Measurements from ENCODE around the gene ELL2.
"Not testable (repeated sequence)": the region's sequence is repeated elsewhere in the genome, so short reads cannot be mapped to it uniquely, and the experiment has no call there.

The ELL2 gene

DNA sequence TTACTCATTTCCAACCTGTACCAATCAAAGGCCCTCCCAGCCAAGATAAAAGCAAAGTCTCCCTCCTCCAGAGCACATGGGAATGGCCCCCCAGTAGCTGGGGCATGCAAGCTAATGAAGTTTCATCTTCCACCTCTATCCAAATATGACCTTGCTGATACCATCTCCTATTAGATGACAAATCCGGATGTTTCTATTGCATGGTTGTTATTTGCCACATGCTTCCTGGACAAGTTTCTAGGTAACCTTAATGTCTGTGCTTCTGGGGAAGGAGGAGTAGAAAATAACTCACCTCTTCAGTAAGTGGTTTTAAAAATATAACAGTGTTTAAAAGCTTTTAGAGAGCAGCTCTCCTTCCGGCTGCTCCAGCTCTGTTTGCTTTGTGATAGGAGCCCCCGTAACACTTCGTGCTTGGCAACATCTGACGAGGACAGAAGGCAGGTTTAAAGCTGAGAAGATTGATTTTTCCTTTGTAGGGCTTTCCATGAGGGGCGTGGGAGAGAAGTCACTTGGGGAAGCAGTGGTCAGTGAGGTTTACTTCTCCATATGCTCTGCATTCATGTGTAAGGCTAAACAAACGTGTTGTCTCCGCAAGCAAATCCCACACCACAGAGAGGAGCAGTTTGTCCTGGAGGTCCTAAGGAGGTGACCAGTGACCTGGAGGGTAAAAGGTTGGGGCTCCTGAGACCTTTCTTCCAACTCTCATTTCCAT lies 98.8 kb downstream of the ELL2 start:
- no peak for DNase-seq (ENCODE audit: low read depth in 2 of 3, low spot score in 1 of 3)

DNA sequence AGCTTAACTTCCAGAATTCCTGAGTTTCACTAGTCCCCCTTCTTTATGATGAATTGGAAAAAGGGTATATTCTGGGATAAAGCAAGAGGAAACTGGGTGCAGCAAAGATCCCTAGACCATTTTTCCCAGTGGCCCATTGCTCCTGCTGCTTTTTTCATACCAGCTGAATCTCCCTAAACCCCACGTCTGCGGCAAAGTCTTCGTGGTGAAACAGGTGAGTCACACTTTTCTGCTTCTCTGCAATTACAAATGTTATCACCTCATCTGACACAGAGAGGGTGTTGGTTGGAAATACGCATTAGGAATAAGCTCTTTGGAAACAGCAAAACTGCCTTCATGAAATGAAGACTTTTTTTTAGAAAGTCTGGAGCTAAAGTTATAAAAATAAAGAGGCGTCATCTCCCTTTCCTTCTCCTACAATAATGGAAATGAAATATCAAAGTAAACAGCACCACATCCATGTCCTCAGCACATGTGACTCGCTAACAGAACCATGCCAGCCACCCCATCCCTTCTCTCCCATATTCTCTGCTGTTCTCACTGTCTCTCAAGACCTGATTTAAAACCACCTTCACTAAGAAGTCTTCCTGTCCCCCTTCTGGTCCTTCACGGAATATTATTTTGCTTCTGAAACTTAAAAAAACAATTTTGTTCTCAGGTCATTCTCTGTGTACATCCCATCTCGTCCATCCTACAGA lies 99.6 kb downstream of the ELL2 start:
- DNase-seq (ENCODE audit: low read depth in 2 of 3, low spot score in 1 of 3) = peak in 2 of 3 donors; percentile 25 to 31

- DNase-seq (ENCODE audit: low read depth in 2 of 3, low spot score in 1 of 3) = no peak
Observed at GRCh38 chr5:95861221-95861863, 100.3 kb downstream of the ELL2 start.

DNA sequence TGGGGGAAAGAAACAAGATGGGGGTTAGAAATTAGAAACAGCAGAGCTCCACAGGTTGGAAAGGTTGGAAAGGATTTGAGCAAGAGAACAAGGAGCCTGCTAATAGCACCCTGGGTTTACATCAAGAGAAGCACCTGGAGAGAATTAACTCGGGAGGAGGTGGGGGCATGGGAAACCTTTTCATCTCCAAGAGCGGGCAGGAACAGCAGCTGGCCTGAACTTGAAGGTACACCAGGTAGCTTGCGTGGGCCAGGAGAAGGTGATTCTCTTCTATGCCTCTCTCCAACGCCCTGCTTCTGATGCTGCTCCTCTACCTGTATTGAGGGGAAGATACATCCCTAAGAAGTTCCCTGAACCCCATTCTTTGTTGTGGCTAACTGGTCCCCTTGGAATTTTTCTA lies 102.0 kb downstream of the ELL2 start:
- no peak for DNase-seq (ENCODE audit: low read depth in 2 of 3, low spot score in 1 of 3)

- DNase-seq (ENCODE audit: low read depth in 2 of 3, low spot score in 1 of 3) = peak; percentile 90 to 95 (median 91)
Observed at GRCh38 chr5:95858661-95859595, 102.7 kb downstream of the ELL2 start.

GRCh38 chr5:95858023-95858461 lies 103.6 kb downstream of the ELL2 start:
- DNase-seq (ENCODE audit: low read depth in 2 of 3, low spot score in 1 of 3) = no peak

- no peak for DNase-seq (ENCODE audit: low read depth in 2 of 3, low spot score in 1 of 3)
Observed at GRCh38 chr5:95857185-95857945, 104.3 kb downstream of the ELL2 start.

DNA sequence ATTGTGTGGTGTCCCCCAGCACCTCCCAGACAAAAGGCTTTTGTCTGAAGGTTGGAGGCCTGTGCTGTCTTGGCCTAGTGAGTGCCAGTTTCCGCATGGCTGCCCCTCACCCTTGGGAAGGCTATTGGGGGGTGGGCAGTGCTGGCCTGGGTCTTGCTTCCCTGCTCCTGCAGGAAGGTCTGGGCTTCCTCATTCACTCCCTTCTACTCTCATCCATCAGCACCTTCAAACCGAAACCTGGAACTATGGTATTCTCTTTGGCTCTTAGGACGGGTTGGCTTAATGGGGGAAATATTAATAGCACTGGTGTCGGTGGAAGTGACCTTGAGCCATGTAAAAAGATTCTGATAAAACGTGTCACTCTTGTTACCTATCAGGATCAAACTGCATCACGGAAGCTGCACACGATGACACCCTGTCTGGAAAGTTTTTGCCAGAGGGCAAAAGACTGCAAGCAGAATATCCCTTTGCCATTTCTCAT lies 105.1 kb downstream of the ELL2 start:
- DNase-seq (ENCODE audit: low read depth in 2 of 3, low spot score in 1 of 3) = no peak

DNA sequence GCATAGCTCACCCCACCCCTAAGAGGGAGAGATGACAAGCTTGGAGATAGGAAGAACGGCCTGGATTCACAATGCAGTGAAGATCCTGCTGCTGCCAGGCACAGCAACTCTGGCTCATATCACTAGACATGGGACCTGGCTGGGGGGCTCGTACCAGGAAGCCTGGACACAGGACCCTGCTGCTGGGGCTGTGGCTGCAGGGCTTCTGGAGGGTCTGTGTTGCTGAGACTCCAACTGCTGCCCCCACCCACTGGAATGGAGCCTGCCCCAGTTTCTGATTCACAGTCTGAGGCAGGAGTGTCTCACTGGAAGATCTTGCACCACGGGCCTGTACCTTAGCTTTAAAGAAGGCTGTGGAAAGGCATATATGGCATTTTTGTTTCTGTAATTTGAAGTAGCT lies 108.2 kb downstream of the ELL2 start:
- no peak for DNase-seq (ENCODE audit: low read depth in 2 of 3, low spot score in 1 of 3)

DNA sequence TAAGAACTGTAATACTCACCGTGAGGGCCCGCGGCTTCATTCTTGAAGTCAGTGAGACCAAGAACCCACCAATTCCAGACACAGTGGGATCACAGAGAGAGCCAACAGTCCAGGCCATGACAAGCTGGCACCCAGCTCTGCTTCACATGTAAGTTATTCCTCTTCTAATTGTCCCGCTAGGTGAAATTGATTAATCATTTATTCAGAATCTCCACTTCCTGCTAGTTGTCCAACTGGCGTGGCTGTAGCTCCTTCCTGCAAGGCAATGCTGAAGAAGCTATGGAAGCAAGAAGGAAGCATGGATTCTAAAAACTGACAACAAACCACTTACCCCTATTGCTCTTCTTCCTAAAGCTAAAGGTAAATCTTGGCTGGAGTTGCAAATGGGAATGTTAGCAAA lies 109.1 kb downstream of the ELL2 start:
- DNase-seq (ENCODE audit: low read depth in 2 of 3, low spot score in 1 of 3) = no peak

DNA sequence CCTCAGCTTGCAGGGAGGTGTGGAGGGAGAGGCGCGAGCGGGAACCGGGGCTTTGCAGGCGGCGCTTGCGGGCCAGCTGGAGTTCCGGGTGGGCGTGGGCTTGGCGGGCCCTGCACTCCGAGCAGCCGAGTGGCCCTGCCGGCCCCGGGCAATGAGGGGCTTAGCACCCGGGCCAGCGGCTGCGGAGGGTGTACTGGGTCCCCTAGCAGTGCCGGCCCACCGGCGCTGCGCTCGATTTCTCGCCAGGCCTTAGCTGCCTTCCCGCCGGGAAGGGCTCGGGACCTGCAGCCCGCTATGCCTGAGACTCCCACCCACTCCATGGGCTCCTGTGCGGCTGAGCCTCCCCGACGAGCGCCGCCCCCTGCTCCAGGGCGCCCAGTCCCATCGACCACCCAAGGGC lies 110.5 kb downstream of the ELL2 start:
- not testable (repeated sequence) for DNase-seq (ENCODE audit: low read depth in 2 of 3, low spot score in 1 of 3)

GRCh38 chr5:95850391-95850894 lies 111.2 kb downstream of the ELL2 start:
- no peak for DNase-seq (ENCODE audit: low read depth in 2 of 3, low spot score in 1 of 3)

- no peak for DNase-seq (ENCODE audit: low read depth in 2 of 3, low spot score in 1 of 3)
Observed at GRCh38 chr5:95848701-95849100, 113.0 kb downstream of the ELL2 start.

GRCh38 chr5:95847261-95847592 lies 114.4 kb downstream of the ELL2 start:
- DNase-seq (ENCODE audit: low read depth in 2 of 3, low spot score in 1 of 3) = no peak

DNA sequence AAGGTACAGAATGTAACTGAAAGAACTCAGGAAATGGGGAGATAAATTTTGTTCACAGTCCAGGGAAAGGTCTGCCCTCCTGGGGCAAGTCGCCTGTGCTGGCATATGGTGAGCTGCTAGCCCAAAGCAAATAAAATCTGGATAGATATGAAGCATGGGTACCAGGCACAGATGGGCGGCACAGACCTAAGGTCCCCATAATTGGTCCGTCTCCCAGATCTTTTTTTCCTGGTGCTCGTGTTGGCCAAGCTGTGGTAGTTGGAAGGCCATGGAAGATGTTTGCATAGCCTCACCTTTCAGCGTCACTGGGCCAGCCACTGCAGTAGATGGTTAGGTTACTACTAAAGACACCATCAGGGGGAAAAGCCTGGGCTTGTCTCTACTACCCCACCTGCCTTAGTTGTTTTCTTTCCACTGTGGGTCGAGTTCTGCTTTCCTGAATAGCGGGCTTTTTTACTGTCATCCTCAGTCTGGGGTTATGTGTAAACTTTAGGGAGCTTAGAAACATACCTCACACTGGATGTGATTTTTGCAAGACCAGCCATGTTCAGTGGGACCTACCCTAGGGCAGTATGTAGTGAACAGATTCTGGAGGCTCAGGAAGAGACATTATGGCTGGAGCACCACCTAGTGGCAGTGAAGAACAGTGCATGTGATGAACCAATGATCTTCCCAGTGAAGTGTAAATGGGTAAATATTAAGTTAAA lies 114.9 kb downstream of the ELL2 start:
- peak in 2 of 3 donors; percentile 48 to 67 for DNase-seq (ENCODE audit: low read depth in 2 of 3, low spot score in 1 of 3)

DNA sequence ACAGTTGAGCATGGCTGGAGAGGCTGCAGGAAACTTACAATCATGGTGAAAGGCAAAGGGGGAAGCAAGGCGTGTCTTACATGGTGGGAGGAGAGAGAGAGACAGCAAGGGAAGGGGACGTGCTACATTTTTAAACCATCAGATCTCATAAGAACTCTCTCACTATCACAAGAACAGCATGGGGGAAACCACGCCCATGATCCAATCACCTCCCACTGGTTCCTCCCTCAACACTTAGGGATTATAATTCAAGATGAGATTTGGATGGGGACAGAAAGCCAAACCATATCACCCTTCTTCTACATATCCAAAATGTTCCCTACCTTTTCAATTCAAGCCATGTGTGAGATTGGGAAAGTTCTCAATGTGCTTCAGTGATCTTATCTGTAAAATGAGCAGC lies 116.3 kb downstream of the ELL2 start:
- no peak for DNase-seq (ENCODE audit: low read depth in 2 of 3, low spot score in 1 of 3)

- no peak for DNase-seq (ENCODE audit: low read depth in 2 of 3, low spot score in 1 of 3)
Observed at GRCh38 chr5:95843733-95844223, 117.9 kb downstream of the ELL2 start.

GRCh38 chr5:95842854-95843544 lies 118.7 kb downstream of the ELL2 start:
- peak; percentile 48 to 55 (median 50) for DNase-seq (ENCODE audit: low read depth in 2 of 3, low spot score in 1 of 3)

All from stimulated activated CD4-positive, alpha-beta T cell treated with anti-CD3 and anti-CD28 coated beads, Interleukin-12 subunit alpha, Interleukin-12 subunit beta, amount 100 ng/mL, for 48 hours (primary cell).